LNCAP (cell line): Measurements from ENCODE around the gene SYT11.

Experiments
- TF ChIP-seq, protein P1 (sequence below): fragments of 450-650 bp; IDR thresholded peaks from 2 replicates; pipeline ENCODE4 v1.5.1; 2017; ENCODE audit warnings: mild to moderate bottlenecking

The SYT11 gene

GRCh38 chr1:155834296-155834926, 25.0 kb upstream of the SYT11 start:
- TF ChIP-seq, protein P1, sequence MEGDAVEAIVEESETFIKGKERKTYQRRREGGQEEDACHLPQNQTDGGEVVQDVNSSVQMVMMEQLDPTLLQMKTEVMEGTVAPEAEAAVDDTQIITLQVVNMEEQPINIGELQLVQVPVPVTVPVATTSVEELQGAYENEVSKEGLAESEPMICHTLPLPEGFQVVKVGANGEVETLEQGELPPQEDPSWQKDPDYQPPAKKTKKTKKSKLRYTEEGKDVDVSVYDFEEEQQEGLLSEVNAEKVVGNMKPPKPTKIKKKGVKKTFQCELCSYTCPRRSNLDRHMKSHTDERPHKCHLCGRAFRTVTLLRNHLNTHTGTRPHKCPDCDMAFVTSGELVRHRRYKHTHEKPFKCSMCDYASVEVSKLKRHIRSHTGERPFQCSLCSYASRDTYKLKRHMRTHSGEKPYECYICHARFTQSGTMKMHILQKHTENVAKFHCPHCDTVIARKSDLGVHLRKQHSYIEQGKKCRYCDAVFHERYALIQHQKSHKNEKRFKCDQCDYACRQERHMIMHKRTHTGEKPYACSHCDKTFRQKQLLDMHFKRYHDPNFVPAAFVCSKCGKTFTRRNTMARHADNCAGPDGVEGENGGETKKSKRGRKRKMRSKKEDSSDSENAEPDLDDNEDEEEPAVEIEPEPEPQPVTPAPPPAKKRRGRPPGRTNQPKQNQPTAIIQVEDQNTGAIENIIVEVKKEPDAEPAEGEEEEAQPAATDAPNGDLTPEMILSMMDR = no peak

DNA sequence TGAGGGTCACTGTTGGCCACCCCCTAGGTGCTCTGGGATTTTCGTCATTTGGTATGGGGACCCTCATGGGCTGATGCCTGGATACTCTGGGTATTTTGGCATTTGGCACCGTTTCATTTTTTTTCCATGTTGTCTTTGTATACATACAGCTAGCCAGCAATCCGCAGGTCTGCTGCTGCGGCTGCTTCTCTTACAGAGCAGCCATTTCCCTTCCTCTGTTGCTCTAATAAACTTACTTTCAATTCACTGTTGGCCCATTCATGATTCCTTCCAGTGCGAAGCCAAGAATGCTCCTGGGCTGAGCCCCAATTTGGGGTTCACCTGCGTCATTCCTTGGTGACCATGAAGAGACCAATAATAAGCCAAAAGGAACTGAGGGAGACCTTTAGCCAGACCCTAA, 23.8 kb upstream of the SYT11 start:
- TF ChIP-seq, protein P1 = no peak

DNA sequence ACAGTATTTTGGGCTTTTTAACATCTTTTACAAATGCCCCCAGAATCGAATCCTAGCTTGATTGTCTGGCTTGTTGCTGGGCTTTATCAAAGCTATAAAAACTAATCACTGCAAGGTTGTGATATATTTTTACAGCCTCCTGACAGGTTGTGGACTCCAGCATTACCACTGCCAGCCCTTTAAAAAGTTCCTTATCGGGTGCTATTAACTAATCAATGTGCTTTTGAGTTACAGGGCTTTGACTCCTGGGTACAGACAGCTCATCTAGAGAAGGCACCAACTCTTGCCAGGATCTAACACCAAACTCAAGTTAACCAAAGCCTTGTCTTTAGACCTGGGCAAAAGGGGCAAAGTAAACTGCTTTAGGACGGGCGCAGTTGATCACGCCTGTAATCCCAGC, 19.0 kb upstream of the SYT11 start:
- TF ChIP-seq, protein P1 = no peak

GRCh38 chr1:155844860-155845421, 14.4 kb upstream of the SYT11 start:
- TF ChIP-seq, protein P1 = no peak

DNA sequence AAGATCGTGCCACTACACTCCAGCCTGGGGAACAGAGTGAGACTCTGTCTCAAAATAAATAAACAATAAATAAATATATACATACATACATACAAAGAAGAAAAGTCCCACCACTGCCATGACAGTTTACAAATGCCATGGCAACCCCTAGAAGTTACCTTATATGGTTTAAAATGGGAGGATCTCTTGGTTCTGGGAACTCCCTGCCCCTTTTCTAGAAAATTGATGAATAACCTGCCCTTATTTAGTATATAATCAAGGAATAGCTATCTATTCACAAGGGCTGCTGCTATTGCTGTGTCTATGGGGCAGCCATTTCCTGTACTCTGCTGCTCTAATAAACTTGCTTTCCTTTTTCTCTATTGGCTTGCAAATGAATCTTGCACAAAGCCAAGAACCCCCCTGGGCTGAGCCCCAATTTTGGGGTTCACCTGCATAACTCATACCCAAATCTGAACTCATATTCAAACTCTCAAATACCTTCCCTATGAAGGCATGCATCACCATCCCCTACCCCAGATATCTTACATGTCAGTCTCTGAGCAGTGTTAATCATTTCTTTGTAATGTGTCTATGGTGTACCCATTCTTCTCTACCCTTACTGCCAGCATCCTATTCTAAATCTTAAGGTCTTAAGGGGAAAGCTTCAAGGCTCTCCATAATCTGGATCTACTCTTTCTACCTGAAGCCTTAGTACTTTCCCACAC, 11.4 kb upstream of the SYT11 start:
- TF ChIP-seq, protein P1 = no peak

DNA sequence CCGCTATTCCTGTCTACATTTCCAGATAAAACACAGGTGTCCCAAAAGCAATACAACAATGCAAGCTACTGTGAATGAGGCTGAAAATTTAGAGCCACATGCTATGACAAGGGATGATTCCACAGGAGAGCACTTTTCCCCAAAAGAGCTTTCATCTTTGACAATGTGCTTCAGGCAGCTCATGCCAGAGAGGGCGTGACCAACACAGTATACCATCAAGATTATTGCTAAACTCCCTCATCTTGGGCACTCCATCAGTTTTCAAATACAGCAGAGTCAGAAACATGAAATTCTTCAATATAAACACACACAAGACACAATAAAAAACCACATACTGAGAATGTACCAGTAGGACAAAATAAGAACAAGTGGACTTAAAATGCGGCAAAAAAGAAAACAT, 9.0 kb upstream of the SYT11 start:
- TF ChIP-seq, protein P1 = no peak

DNA sequence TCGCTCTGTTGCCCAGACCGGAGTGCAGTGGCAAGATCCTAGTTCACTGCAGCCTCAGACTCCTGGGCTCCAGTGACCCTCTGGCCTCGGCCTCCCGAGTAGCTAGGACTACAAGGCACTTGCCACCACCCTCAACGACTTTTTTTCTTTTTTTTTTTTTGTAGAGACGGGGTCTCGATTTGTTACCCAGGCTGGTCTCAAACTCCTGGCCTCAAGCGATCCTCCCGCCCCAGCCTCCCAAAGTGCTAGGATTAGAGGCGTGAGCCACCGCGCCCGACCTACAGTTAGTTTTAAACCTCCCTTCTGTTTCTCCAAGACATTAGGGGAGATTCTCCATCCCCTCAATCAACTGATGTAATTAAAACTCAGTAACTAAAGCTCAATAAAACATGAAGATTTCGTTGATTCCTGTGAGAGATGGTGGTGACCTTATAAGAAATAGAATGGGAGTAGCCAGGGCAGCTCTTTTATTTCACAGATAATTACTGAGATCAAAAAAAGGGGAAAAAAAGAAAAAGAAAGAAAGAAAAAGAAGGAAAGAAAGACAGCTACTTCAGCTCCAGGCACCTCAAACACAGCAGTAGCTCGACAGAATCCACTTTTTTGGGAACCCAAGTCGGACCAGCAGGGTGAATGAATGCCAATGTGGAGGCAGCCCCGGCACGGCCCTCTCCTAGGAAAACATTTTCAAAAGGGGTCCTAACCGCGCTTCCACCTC, 3.0 kb upstream of the SYT11 start:
- TF ChIP-seq, protein P1 = no peak
